Common myeloid progenitor, CD34-positive (primary cell): Measurements from ENCODE around the gene TEX35.

ENCODE experiments used
- CTCF ChIA-PET: fragments of 350-600 bp; sonication (Branson Sonifier 250); formaldehyde crosslinking; loops from one replicate; lab custom pipeline; 2021; ENCODE audit warnings: antibody characterized with exemption; lab: Charles Lee
- POLR2A ChIA-PET: fragments of 350-600 bp; sonication (Branson Sonifier 250); formaldehyde crosslinking; loops from one replicate; lab custom pipeline; 2021; ENCODE audit warnings: antibody characterized with exemption; lab: Charles Lee
- DNase-seq, 3 donors: peaks; one replicate each; pipeline versions ENCODE4 v3.0.0 to v3.0.0-alpha.2; 2013
- H3K27ac ChIP-seq, 2 experiments: 1 replicate in 1 of 2; 2 replicates in 1 of 2; pipeline ENCODE4 v1.7.0; 2013; ENCODE audit warnings: inconsistent platforms in 2 of 2, low read length in 2 of 2, mild to moderate bottlenecking in 2 of 2, low read depth in 1 of 2, moderate library complexity in 1 of 2; ENCODE audit not compliant: severe bottlenecking in 2 of 2, insufficient read depth in 1 of 2, poor library complexity in 1 of 2
- H3K27me3 ChIP-seq, 5 experiments: replicated peaks in 2 of 5; 1 replicate in 3 of 5; 2 replicates in 2 of 5; pipeline versions ENCODE4 v1.6.1 to v1.7.0; 2013; ENCODE audit warnings: low read length in 4 of 5, mild to moderate bottlenecking in 2 of 5, moderate library complexity in 2 of 5, inconsistent platforms in 1 of 5; ENCODE audit not compliant: insufficient read depth in 5 of 5, control insufficient read depth in 4 of 5
- H3K36me3 ChIP-seq, 4 experiments: 1 replicate in 2 of 4; 2 replicates in 2 of 4; pipeline versions ENCODE4 v1.6.1 to v1.7.0; 2013; ENCODE audit warnings: low read length in 3 of 4, control low read depth in 1 of 4, mild to moderate bottlenecking in 1 of 4; ENCODE audit not compliant: control insufficient read depth in 4 of 4, insufficient read depth in 4 of 4
- H3K4me1 ChIP-seq, 4 experiments: 1 replicate in 3 of 4; 2 replicates in 1 of 4; pipeline versions ENCODE4 v1.6.1 to v1.7.1; 2013; ENCODE audit warnings: low read length in 3 of 4, mild to moderate bottlenecking in 3 of 4, control low read depth in 1 of 4, inconsistent platforms in 1 of 4, moderate library complexity in 1 of 4; ENCODE audit not compliant: control insufficient read depth in 4 of 4, insufficient read depth in 4 of 4; ENCODE audit errors: control extremely low read depth in 1 of 4
- H3K4me3 ChIP-seq, 7 experiments: 1 replicate in 4 of 7; 2 replicates in 3 of 7; pipeline versions ENCODE4 v1.5.1 to v1.7.0; 2013; ENCODE audit warnings: mild to moderate bottlenecking in 7 of 7, low read length in 6 of 7, moderate library complexity in 6 of 7, inconsistent platforms in 2 of 7, low read depth in 2 of 7, control low read depth in 1 of 7; ENCODE audit not compliant: insufficient read depth in 4 of 7, control insufficient read depth in 1 of 7; ENCODE audit errors: extremely low read depth in 1 of 7
- H3K9me3 ChIP-seq, 5 experiments: 1 replicate in 4 of 5; 2 replicates in 1 of 5; pipeline versions ENCODE4 v1.6.1 to v1.7.1; 2013; ENCODE audit warnings: low read length in 4 of 5, mild to moderate bottlenecking in 2 of 5, inconsistent platforms in 1 of 5, low read depth in 1 of 5, moderate library complexity in 1 of 5; ENCODE audit not compliant: control insufficient read depth in 4 of 5, insufficient read depth in 2 of 5; ENCODE audit errors: control extremely low read depth in 1 of 5
- WGBS: methylation state at CpG from one replicate; pipeline ENCODE4 v1.1.5; 2013; ENCODE audit not compliant: insufficient coverage; 5-methylcytosine and 5-hydroxymethylcytosine counted together

TEX35 gene

DNA sequence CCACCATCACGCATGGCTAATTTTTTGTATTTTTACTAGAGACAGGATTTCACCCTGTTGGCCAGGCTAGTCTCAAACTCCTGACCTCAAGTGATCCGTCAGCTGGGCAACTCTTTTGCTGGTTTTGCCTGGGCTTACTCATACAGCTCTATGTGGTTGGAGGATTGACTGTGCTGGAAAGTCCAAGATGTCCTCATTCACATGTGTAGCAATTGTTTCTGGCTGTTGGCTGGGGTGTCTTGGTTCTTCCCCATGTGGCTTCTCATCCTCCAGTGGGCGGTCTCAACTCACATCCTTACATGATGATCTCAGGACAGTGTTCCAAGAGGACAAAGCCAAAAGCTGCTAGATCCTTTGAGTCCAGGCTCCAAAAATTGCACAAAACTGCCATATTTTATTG lies 53.3 kb downstream of the TEX35 start:
- Histone ChIP-seq H3K27ac (no peak overlapping the region), H3K4me3 (no peak overlapping the region), H3K27me3 (no peaks in the 10 kb centered on the region), H3K4me1 (no peaks in the 10 kb centered on the region), H3K36me3 (no peaks in the 10 kb centered on the region), H3K9me3 (peaks cover 0 to 6% (median 0%) of the 10 kb centered on the region in 5 experiments)
- no peak for DNase-seq
- ChIA-PET CTCF (no interaction called here), POLR2A (no interaction called here)
- WGBS: 96% methylated on average over 3 of the region's 3 CpGs

GRCh38 chr1:178571807-178572206 lies 58.9 kb downstream of the TEX35 start:
- ChIA-PET POLR2A (no interaction called here), CTCF (interaction anchor here (0.5 kb wide), 1 partner anchor 71 kb away, joined by 3 read pairs; no protein-coding TSS in a partner anchor)
- Histone ChIP-seq H3K4me3 (no peak overlapping the region), H3K9me3 (peaks cover 0 to 1% (median 0%) of the 10 kb centered on the region in 5 experiments), H3K27ac (no peak overlapping the region), H3K36me3 (no peaks in the 10 kb centered on the region), H3K4me1 (no peaks in the 10 kb centered on the region), H3K27me3 (no peaks in the 10 kb centered on the region)
- 92% methylated on average over 4 of the region's 4 CpGs for WGBS
- no peak for DNase-seq
